Stimulated activated CD4-positive, alpha-beta T cell treated with anti-CD3 and anti-CD28 coated beads, Interleukin-15, amount 100 ng/mL, for 1 hour (primary cell): ENCODE results near the gene UBAP2.

Experiments
- DNase-seq, 2 donors: peaks; one replicate each; pipeline ENCODE4 v3.0.0-alpha.2; 2020; ENCODE audit warnings: low read depth in 1 of 2, low spot score in 1 of 2

UBAP2 gene

GRCh38 chr9:33880211-33881089, 168.2 kb downstream of the UBAP2 start:
- no peak for DNase-seq

GRCh38 chr9:33878691-33879366, 169.9 kb downstream of the UBAP2 start:
- no peak for DNase-seq

GRCh38 chr9:33877727-33878489, 170.8 kb downstream of the UBAP2 start:
- no peak for DNase-seq
